ENCODE measurements around the gene ASB6. TPM values are rescaled to one million over a fixed set of nuclear protein-coding genes. Genes with fewer than 3 reads are reported as not detected.

Gene ASB6
- total and polyA plus RNA-seq, 2 experiments from 2014 or later, result 8.8 to 19.8 TPM

DNA sequence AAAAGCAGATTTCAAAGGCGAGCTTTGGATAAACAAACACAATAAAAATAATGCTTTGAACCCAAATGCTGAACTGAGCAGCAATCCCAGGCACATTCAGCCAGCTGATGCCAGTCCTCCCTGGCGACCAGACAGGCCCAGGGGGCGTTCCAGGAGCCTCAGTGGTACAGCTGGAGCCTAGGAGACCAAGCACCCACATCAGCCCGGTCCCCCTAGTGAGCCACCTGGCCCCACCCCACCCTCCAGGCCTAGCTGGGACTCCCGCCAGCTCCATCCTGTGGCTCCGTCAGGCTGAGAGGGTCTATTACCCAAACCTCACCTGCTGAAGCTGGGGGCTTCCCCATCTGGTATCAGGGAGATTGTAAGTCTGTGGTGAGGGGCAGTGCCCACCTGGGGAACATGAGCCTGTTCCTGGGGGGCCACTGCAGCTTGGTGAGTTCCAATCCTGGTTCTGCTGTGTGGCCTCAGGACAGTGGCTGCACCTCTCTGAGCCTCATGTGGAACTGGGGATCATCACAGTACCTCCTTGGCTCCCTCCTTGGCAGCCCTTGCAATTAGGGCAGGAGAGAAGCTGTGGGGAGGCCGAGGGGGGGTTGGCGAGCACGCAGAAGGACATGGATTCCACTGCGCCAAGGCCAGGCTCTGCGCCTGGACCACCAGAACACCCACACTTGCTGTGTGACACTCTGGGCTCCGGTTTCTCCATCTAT lies 37.7 kb downstream of the ASB6 start:
- Histone ChIP-seq H3K4me2 (no peak overlapping the region), H2AFZ (no peak overlapping the region), H3K4me3 (no peak overlapping the region), H4K20me1 (replicated peaks; ENCODE audit: insufficient read depth) (no peaks in the 10 kb centered on the region), H3K9me2 (ENCODE audit: insufficient read depth) (no peaks in the 10 kb centered on the region), H3F3A (replicated peaks; ENCODE audit: low read depth) (peaks cover 4% of the 10 kb centered on the region; the same call in 1 of the 2 replicates), H3K4me1 (ENCODE audit: insufficient read depth) (peaks cover 23% of the 10 kb centered on the region; the same call in 1 of the 2 replicates), H3K27me3 (ENCODE audit: insufficient read depth) (peaks cover 11% of the 10 kb centered on the region), H3K79me2 (replicated peaks; ENCODE audit: insufficient read depth) (no peaks in the 10 kb centered on the region), H3K36me3 (ENCODE audit: insufficient read depth) (no peaks in the 10 kb centered on the region), H3K27ac (ENCODE audit: low read depth) (no peak overlapping the region)
- Mint-ChIP-seq H3K27me3 (ENCODE audit: insufficient read depth, low read depth, poor library complexity) (peaks cover 26% of the 10 kb centered on the region), H3K9me3 (no peaks in the 10 kb centered on the region), H3K36me3 (ENCODE audit: low read depth) (no peaks in the 10 kb centered on the region), H3K27ac (no peak overlapping the region), H3K4me1 (peaks cover 25% of the 10 kb centered on the region), H3K4me3 (no peak overlapping the region)
- DNase-seq (ENCODE audit: low spot score), result no peak
- TF ChIP-seq, protein P1, sequence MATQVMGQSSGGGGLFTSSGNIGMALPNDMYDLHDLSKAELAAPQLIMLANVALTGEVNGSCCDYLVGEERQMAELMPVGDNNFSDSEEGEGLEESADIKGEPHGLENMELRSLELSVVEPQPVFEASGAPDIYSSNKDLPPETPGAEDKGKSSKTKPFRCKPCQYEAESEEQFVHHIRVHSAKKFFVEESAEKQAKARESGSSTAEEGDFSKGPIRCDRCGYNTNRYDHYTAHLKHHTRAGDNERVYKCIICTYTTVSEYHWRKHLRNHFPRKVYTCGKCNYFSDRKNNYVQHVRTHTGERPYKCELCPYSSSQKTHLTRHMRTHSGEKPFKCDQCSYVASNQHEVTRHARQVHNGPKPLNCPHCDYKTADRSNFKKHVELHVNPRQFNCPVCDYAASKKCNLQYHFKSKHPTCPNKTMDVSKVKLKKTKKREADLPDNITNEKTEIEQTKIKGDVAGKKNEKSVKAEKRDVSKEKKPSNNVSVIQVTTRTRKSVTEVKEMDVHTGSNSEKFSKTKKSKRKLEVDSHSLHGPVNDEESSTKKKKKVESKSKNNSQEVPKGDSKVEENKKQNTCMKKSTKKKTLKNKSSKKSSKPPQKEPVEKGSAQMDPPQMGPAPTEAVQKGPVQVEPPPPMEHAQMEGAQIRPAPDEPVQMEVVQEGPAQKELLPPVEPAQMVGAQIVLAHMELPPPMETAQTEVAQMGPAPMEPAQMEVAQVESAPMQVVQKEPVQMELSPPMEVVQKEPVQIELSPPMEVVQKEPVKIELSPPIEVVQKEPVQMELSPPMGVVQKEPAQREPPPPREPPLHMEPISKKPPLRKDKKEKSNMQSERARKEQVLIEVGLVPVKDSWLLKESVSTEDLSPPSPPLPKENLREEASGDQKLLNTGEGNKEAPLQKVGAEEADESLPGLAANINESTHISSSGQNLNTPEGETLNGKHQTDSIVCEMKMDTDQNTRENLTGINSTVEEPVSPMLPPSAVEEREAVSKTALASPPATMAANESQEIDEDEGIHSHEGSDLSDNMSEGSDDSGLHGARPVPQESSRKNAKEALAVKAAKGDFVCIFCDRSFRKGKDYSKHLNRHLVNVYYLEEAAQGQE (IDR thresholded peaks at IDR 0.05; ENCODE audit: unreplicated experiment), result no peak
- TF ChIP-seq EZH2 (IDR thresholded peaks at IDR 0.05; ENCODE audit: low read depth, unreplicated experiment) (no peak), POLR2AphosphoS5 (IDR thresholded peaks at IDR 0.05; ENCODE audit: low read depth) (no peak), STAT1 (IDR thresholded peaks at IDR 0.05; ENCODE audit: unreplicated experiment) (no peak), JUNB (IDR thresholded peaks at IDR 0.05; ENCODE audit: unreplicated experiment) (no peak), NANOG (IDR thresholded peaks at IDR 0.05; ENCODE audit: borderline replicate concordance) (no peak), ZNF331 (CRISPR knock-in tag; IDR thresholded peaks at IDR 0.05; ENCODE audit: low read depth) (no peak), ZNF114 (CRISPR knock-in tag; IDR thresholded peaks at IDR 0.05) (no peak), CREB1 (CRISPR knock-in tag; IDR thresholded peaks at IDR 0.05; ENCODE audit: low read depth) (no peak)
- TF ChIP-seq, protein P2, sequence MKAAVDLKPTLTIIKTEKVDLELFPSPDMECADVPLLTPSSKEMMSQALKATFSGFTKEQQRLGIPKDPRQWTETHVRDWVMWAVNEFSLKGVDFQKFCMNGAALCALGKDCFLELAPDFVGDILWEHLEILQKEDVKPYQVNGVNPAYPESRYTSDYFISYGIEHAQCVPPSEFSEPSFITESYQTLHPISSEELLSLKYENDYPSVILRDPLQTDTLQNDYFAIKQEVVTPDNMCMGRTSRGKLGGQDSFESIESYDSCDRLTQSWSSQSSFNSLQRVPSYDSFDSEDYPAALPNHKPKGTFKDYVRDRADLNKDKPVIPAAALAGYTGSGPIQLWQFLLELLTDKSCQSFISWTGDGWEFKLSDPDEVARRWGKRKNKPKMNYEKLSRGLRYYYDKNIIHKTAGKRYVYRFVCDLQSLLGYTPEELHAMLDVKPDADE (IDR thresholded peaks at IDR 0.05), result no peak
- TF ChIP-seq, protein P3, sequence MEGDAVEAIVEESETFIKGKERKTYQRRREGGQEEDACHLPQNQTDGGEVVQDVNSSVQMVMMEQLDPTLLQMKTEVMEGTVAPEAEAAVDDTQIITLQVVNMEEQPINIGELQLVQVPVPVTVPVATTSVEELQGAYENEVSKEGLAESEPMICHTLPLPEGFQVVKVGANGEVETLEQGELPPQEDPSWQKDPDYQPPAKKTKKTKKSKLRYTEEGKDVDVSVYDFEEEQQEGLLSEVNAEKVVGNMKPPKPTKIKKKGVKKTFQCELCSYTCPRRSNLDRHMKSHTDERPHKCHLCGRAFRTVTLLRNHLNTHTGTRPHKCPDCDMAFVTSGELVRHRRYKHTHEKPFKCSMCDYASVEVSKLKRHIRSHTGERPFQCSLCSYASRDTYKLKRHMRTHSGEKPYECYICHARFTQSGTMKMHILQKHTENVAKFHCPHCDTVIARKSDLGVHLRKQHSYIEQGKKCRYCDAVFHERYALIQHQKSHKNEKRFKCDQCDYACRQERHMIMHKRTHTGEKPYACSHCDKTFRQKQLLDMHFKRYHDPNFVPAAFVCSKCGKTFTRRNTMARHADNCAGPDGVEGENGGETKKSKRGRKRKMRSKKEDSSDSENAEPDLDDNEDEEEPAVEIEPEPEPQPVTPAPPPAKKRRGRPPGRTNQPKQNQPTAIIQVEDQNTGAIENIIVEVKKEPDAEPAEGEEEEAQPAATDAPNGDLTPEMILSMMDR (conservative IDR thresholded peaks at IDR 0.05; ENCODE audit: low read depth in 2 of 2), result no peak
- ATAC-seq, result no peak
